Activated effector memory CD4-positive, alpha-beta T cell treated with anti-CD3 and anti-CD28 coated beads, Interleukin-2, amount 50 U/mL, for 16 hours (primary cell): ENCODE data around the gene ZNF33B.
"Not testable (repeated sequence)": the region's sequence is repeated elsewhere in the genome, so short reads cannot be mapped to it uniquely, and the experiment has no call there.

Experiments
- DNase-seq: peaks from one replicate; pipeline ENCODE4 v3.0.0-alpha.2; 2020

The ZNF33B gene

DNA sequence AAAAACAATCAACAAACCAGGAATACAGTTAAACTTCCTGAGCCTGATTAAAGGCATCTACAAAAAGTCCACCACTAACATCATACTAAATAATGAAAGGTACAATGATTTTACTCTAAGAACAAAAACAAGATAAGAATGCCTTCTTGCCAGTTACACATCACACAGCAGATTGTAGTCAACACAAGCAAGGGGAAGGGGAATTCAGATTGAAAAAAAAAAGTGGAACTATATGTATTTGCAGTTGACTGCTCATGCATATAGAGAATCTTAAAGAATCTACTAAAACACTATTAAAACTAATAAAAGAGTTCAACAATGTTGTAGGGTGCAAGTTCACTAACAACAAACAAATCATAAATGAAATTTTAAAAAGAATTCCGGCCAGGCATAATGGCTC is 28.5 kb downstream of the ZNF33B start:
- DNase-seq, result no peak

DNA sequence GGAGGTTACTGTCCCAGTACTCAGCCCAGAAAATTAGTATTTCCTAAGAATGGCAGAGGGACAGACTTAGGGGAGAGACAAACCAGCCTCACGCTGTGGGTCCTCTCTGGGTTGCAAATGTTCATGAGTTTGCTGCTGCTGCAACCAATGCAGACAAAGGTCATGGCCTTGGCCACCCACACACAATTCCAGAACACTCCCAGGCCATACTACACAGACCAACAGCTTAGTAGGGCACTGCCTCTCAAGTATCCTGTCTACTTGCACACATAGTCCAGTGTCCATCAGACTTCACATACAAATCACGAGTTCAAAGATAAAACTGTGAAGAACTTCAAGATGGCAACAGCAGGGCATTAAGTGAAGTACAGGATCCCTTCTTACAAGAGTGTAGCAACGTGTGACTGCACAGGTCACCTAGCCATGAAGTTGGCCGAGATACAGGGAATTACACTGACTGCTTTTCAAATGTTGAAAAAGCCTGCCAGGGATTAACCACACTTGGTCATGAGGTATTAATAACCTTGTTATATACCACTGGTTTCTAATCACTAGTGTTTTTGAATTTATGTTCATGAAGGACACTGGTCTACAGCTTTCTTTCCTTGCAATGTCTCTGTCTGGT is 40.0 kb downstream of the ZNF33B start:
- DNase-seq, result no peak

DNA sequence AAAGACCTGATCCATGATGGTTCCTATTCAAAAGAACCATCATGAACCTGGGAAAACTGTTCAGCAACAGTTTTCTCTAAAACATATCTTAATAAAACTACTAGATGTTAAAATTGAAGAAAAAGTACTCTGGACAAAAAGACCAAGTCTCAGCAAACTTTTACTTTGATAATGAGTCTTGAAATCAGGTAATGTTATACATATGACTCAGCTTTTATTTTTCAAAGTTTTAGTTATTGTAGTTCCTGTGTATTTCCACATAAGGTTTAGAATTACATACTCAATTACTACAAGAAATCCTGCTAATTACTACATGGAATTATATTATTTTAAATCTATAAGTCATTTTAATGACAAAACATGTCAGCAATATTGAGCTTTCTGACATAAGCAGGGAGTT is 42.2 kb downstream of the ZNF33B start:
- no peak for DNase-seq

DNA sequence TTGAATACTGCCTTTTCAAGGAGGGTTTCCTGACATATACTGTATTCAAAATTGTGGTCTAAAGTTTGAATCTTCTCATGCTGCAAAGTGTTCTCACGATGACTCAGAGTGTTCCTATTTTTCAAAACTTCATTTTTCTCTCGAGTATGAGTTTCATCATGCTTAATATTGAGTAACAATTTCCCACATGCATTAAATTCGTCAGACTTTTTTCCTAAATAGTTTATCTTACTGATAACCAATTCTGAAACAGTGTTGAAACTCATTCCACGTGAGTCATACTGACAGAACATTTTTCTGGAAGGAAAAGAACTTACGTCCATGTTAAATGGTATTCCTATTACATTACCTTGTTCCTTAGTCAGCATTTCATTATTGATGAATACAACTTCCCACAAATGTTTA is 44.1 kb downstream of the ZNF33B start:
- DNase-seq, result no peak

GRCh38 chr10:42593284-42593683 is 45.1 kb downstream of the ZNF33B start:
- DNase-seq, result no peak

DNA sequence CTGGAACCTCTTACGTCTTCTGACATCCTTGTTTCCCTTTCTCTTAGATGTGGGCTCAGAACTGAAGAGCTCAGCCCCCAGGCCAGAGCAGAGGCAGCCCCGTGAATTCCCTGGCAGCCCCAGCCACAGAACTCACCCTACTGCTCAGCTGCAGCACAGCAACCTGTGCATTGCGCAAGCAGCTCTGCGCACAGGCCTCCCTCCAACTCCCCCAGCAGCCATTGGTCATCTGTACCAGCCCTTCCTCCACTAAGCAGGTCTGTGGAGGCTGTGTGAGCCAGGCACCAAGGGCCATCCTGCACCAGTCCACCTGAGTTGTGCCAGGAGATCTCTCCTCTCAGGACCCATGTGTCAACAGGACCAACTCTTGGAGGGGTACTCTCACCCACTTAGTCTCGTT is 54.5 kb downstream of the ZNF33B start:
- no peak for DNase-seq

- DNase-seq, result no peak
These were observed 60.4 kb downstream of the ZNF33B start for GRCh38 chr10:42578019-42578418.

GRCh38 chr10:42576338-42576737 is 62.0 kb downstream of the ZNF33B start:
- no peak for DNase-seq

DNA sequence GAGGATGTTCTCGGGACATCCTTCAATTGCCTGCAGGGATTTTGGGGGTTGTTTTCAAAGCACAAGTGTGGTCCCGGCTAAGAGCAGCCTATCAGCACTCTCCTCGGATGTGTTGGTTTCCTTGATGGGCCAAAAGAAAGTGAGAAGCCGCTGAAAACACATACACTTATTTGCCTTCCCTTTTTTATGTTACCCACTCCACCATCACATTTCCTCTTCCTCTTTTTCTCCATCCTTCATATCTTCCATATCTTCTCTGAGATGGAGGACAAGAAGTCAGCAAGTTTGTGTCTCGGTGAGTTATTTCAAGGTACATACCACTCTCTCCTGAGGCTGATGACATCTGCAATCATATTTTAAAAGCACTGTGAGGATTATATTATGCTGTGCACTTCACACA is 64.0 kb downstream of the ZNF33B start:
- no peak for DNase-seq

GRCh38 chr10:42556931-42557330 is 81.4 kb downstream of the ZNF33B start:
- DNase-seq, result no peak

DNA sequence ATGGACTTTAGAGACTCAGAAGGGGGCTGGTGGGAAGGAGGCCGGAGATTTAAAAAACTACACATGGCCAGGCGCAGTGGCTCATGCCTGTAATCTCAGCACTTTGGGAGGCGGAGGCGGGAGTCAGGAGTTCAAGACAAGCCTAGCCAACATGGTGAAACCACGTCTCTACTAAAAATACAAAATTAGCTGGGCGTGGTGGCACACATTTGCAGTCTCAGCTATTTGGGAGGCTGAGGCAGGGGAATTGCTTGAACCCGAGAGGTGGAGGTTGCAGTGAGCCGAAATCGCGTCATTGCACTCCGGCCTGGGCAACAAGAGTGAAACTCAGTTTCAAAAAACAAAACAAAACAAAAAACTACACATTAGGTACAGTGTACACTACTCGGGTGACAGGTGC is 84.8 kb downstream of the ZNF33B start:
- DNase-seq, result not testable (repeated sequence)

DNA sequence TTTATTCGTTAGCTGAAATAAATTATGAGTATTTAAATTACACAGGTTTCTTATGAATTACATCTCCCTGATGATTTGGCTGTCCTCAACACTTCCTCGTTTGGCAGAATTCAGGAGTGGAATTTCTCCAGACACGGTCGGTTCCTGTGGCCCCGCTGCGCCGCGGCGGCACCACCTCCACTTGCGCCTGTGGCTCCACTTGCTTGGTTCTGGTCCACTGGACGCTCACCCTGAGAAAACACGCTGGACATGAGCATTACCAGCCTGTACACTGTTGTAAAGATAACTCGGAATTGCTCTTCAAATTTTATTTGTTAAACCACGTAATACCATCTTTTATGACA is 85.3 kb downstream of the ZNF33B start:
- no peak for DNase-seq

DNA sequence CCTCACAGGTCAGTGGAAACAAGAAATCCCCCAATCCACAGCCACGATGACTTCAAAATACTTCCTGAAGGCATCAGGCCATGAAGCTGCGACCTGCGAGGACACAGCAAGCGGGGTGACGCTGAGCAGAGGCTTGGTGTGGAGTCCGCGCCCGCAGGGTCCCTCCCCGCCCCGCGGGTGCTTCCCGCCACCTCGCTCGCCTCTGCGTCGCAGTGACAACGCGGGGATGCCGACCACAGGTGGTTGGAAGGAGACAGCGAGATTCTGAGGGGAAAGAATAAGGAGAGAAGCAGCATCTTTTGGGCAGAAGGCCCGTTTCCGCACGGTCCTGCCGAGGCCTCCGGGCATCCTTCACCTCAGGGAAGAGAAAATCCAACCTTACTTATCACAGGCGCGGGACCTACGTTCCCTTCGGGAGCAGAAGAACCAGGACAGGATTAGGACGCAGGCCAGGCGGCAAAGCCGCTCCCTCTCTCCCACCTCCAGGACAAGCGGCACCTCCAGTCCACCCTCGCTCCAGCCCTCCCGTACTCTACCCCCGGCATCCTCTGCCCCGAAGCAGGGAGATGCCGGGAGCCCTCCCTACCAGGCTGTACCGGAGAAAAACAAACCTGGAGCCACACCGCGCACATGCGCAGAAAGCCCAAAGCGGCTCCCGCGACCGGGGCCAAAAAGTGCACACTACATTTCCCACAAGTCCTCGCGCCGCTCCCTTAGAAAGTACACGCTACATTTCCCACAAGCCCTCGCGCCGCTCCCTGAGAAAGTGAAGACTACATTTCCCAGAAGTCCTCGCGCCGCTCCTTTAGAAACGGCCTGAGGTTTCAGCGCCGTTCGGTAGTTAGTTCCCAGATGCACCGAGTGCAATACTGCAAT is 85.9 kb downstream of the ZNF33B start:
- peak; percentile 98 for DNase-seq

DNA sequence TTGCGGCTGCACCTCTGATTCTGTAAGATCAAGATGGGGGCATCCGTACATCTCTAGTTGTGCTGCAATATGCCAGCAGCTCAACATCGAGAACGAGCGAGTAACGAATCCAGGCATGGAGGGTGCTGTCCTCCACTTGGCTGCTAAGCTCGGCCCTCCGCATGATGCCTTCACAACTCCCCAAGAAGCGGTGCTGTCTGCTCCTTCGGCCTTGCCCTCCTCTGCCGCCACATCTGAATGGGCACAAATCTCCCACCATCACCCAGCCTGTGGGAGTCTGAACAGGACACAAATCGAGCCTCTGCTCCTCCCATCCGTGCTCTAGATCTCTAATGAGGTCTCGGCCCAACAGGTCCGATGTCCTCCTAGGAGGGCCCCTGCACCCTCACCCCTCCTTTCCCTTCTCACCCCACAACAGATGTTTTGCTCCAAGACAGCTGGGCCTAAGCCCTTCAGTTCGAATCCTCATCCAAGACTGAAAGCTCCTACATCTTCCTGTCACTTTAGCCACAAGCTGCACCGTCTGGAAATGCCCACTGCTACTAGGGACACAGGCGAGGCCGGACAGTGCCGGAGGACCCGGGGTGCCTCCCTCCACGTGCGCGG is 86.7 kb downstream of the ZNF33B start:
- no peak for DNase-seq

GRCh38 chr10:42549851-42550250 is 88.5 kb downstream of the ZNF33B start:
- no peak for DNase-seq

DNA sequence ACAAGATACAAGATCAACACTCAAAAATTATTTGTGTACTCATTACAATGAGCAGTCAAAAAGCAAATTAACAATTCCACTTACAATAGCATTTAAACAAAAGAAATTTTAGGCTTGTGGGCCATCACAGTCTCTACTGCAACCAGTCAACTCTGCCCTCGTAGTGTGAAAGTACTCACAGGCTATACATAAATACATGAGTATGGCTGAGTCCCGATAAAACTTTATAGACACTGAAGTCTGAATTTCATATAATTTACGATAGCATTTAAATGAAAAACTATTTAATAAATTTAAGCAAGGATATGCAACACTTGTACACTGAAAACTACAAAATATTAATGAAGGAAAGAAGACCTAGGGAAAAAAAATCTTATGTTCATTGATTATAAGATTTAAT is 90.1 kb downstream of the ZNF33B start:
- no peak for DNase-seq

GRCh38 chr10:42544945-42545344 is 93.4 kb downstream of the ZNF33B start:
- DNase-seq, result no peak

GRCh38 chr10:42543840-42544372 is 94.5 kb downstream of the ZNF33B start:
- no peak for DNase-seq
